Activated CD8-positive, alpha-beta T cell treated with anti-CD3 and anti-CD28 coated beads, Interleukin-2, amount 10 ng/mL, durations not matched to agents 7 days and 5 days (primary cell): ENCODE results near the gene CBR4. TPM values are rescaled to one million over a fixed set of nuclear protein-coding genes. Genes with fewer than 3 reads are reported as not detected.
"Not testable (repeated sequence)": the region's sequence is repeated elsewhere in the genome, so short reads cannot be mapped to it uniquely, and the experiment has no call there.

Experiments used
- ATAC-seq: fragments of 150-1000 bp; cut with Tn5 transposase; one replicate; pipeline ENCODE4 v1.10.0; 2021; ENCODE audit warnings: moderate library complexity
- CTCF ChIA-PET: fragments of 350-600 bp; sonication (Branson Sonifier 250); formaldehyde crosslinking; loops from one replicate; lab custom pipeline; 2021; ENCODE audit warnings: antibody characterized with exemption; lab: Charles Lee
- POLR2A ChIA-PET: fragments of 350-600 bp; sonication (Branson Sonifier 250); formaldehyde crosslinking; loops from one replicate; lab custom pipeline; 2021; ENCODE audit warnings: antibody characterized with exemption; lab: Charles Lee
- DNase-seq: peaks from one replicate; pipeline ENCODE4 v3.0.0-alpha.2; 2020
- H3K27ac Mint-ChIP-seq: one replicate; pipeline ENCODE4 v1.8.0; 2021; ENCODE audit warnings: mild to moderate bottlenecking, mixed read lengths
- H3K27me3 Mint-ChIP-seq: one replicate; pipeline ENCODE4 v1.8.0; 2021; ENCODE audit warnings: low read depth, mixed read lengths
- H3K36me3 Mint-ChIP-seq: one replicate; pipeline ENCODE4 v1.8.0; 2021; ENCODE audit warnings: low read depth, mixed read lengths
- H3K4me1 Mint-ChIP-seq: one replicate; pipeline ENCODE4 v1.8.0; 2021; ENCODE audit warnings: low read depth, mixed read lengths
- H3K4me3 Mint-ChIP-seq: one replicate; pipeline ENCODE4 v1.8.0; 2021; ENCODE audit warnings: mild to moderate bottlenecking, mixed read lengths
- H3K9me3 Mint-ChIP-seq: one replicate; pipeline ENCODE4 v1.8.0; 2022; ENCODE audit warnings: mixed read lengths; ENCODE audit not compliant: insufficient read depth
- total RNA-seq, 2 experiments: library from RNA; stranded (reverse); gene quantifications; one replicate each; pipeline ENCODE4 v1.2.3, GENCODE V29; 2021

CBR4 gene
- total RNA-seq, 2 experiments from 2014 or later: 11.6 to 11.7 TPM

- ATAC-seq: no peak
- peaks cover 2% of the 10 kb centered on the region for H3K27me3 Mint-ChIP-seq
- H3K27ac Mint-ChIP-seq: no peak overlapping the region
- no peaks in the 10 kb centered on the region for H3K4me1 Mint-ChIP-seq
- DNase-seq: no peak
- H3K9me3 Mint-ChIP-seq: no peaks in the 10 kb centered on the region
- H3K36me3 Mint-ChIP-seq: no peaks in the 10 kb centered on the region
- no peak overlapping the region for H3K4me3 Mint-ChIP-seq
- ChIA-PET CTCF (no interaction called here), POLR2A (interaction anchor here (0.7 kb wide), 1 partner anchor 95 kb away, joined by 3 read pairs; no protein-coding TSS in a partner anchor)
Measured at GRCh38 chr4:169045862-169046584, 36.0 kb upstream of the CBR4 start.

GRCh38 chr4:169044714-169045447, 34.8 kb upstream of the CBR4 start:
- ChIA-PET CTCF (no interaction called here), POLR2A (no interaction called here)
- Mint-ChIP-seq H3K4me1 (no peaks in the 10 kb centered on the region), H3K36me3 (no peaks in the 10 kb centered on the region), H3K27ac (no peak overlapping the region), H3K27me3 (peaks cover 2% of the 10 kb centered on the region), H3K4me3 (no peak overlapping the region), H3K9me3 (no peaks in the 10 kb centered on the region)
- ATAC-seq: no peak
- no peak for DNase-seq

- ChIA-PET POLR2A (no interaction called here), CTCF (interaction anchor here (1.1 kb wide), 1 partner anchor 119 kb away, joined by 3 read pairs; no protein-coding TSS in a partner anchor)
- ATAC-seq (no peak), DNase-seq (no peak)
- H3K9me3 Mint-ChIP-seq: no peaks in the 10 kb centered on the region
- H3K27me3 Mint-ChIP-seq: peaks cover 2% of the 10 kb centered on the region
- H3K4me1 Mint-ChIP-seq: no peaks in the 10 kb centered on the region
- H3K36me3 Mint-ChIP-seq: no peaks in the 10 kb centered on the region
- no peak overlapping the region for H3K4me3 Mint-ChIP-seq
- no peak overlapping the region for H3K27ac Mint-ChIP-seq
Measured at GRCh38 chr4:169042608-169043007, 32.6 kb upstream of the CBR4 start.

GRCh38 chr4:169040559-169041261, 30.7 kb upstream of the CBR4 start:
- POLR2A ChIA-PET: no interaction called here
- CTCF ChIA-PET: no interaction called here
- DNase-seq: no peak
- Mint-ChIP-seq H3K4me1 (no peaks in the 10 kb centered on the region), H3K4me3 (no peak overlapping the region), H3K9me3 (no peaks in the 10 kb centered on the region), H3K27ac (no peak overlapping the region), H3K36me3 (no peaks in the 10 kb centered on the region), H3K27me3 (peaks cover 2% of the 10 kb centered on the region)
- no peak for ATAC-seq

- Mint-ChIP-seq H3K9me3 (no peaks in the 10 kb centered on the region), H3K27me3 (peaks cover 2% of the 10 kb centered on the region), H3K27ac (no peak overlapping the region), H3K36me3 (no peaks in the 10 kb centered on the region), H3K4me1 (no peaks in the 10 kb centered on the region), H3K4me3 (no peak overlapping the region)
- DNase-seq: no peak
- no peak for ATAC-seq
- ChIA-PET CTCF (no interaction called here), POLR2A (no interaction called here)
Measured at GRCh38 chr4:169039251-169039954, 29.3 kb upstream of the CBR4 start.

GRCh38 chr4:169037506-169037905, 27.5 kb upstream of the CBR4 start:
- Mint-ChIP-seq H3K36me3 (no peaks in the 10 kb centered on the region), H3K4me3 (no peak overlapping the region), H3K9me3 (no peaks in the 10 kb centered on the region), H3K4me1 (peaks cover 2% of the 10 kb centered on the region), H3K27ac (no peak overlapping the region), H3K27me3 (no peaks in the 10 kb centered on the region)
- ChIA-PET CTCF (no interaction called here), POLR2A (no interaction called here)
- ATAC-seq (no peak), DNase-seq (no peak)

GRCh38 chr4:169035871-169036620, 26.0 kb upstream of the CBR4 start:
- POLR2A ChIA-PET, CTCF ChIA-PET, H3K9me3 Mint-ChIP-seq, H3K36me3 Mint-ChIP-seq, H3K27ac Mint-ChIP-seq, H3K27me3 Mint-ChIP-seq, ATAC-seq, H3K4me3 Mint-ChIP-seq, H3K4me1 Mint-ChIP-seq, DNase-seq: not testable (repeated sequence)

- no peaks in the 10 kb centered on the region for H3K9me3 Mint-ChIP-seq
- POLR2A ChIA-PET: no interaction called here
Measured at GRCh38 chr4:169033660-169034059, 23.6 kb upstream of the CBR4 start.

GRCh38 chr4:169032883-169033645, 23.0 kb upstream of the CBR4 start:
- DNase-seq (no peak), ATAC-seq (no peak)
- POLR2A ChIA-PET: no interaction called here
- H3K9me3 Mint-ChIP-seq: no peaks in the 10 kb centered on the region
- H3K4me1 Mint-ChIP-seq: peaks cover 2% of the 10 kb centered on the region
- CTCF ChIA-PET: no interaction called here
- H3K27ac Mint-ChIP-seq: no peak overlapping the region
- peaks cover 4% of the 10 kb centered on the region for H3K27me3 Mint-ChIP-seq
- no peak overlapping the region for H3K4me3 Mint-ChIP-seq
- H3K36me3 Mint-ChIP-seq: no peaks in the 10 kb centered on the region

More at GRCh38 chr4:169033660-169034059, 23.6 kb upstream of the CBR4 start:
- CTCF ChIA-PET: no interaction called here
- H3K4me1 Mint-ChIP-seq: peaks cover 2% of the 10 kb centered on the region
- no peak overlapping the region for H3K4me3 Mint-ChIP-seq
- no peak overlapping the region for H3K27ac Mint-ChIP-seq
- ATAC-seq: no peak
- DNase-seq: no peak
- H3K27me3 Mint-ChIP-seq: peaks cover 4% of the 10 kb centered on the region
- H3K36me3 Mint-ChIP-seq: no peaks in the 10 kb centered on the region

GRCh38 chr4:169032194-169032593, 22.1 kb upstream of the CBR4 start:
- no peaks in the 10 kb centered on the region for H3K36me3 Mint-ChIP-seq
- ATAC-seq (no peak), DNase-seq (no peak)
- no peak overlapping the region for H3K27ac Mint-ChIP-seq
- peaks cover 4% of the 10 kb centered on the region for H3K27me3 Mint-ChIP-seq
- POLR2A ChIA-PET: no interaction called here
- H3K9me3 Mint-ChIP-seq: no peaks in the 10 kb centered on the region
- peaks cover 2% of the 10 kb centered on the region for H3K4me1 Mint-ChIP-seq
- CTCF ChIA-PET: no interaction called here
- no peak overlapping the region for H3K4me3 Mint-ChIP-seq
